ENCODE measurements around the gene ANKS6.

DNA sequence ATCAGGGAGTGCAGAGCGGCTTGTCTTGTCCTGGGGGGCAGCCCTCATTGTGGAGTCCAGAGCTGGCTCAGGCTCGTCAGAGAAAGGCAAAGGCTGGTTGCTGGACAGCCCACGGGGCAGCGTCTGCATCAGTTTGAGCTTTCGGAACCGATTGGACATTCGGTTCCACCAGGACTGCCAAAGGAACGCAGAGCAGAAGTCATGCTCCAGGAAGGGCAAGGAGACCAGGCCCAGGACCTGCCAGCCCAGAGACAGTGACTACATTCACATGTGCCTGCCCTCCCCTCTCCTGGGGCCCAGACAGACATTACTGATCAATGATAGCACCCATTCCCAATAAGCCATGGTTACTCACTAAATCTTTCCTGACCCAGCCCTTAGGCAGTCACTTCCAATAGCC is 18.1 kb downstream of the ANKS6 start:
- TF ChIP-seq, protein P1, sequence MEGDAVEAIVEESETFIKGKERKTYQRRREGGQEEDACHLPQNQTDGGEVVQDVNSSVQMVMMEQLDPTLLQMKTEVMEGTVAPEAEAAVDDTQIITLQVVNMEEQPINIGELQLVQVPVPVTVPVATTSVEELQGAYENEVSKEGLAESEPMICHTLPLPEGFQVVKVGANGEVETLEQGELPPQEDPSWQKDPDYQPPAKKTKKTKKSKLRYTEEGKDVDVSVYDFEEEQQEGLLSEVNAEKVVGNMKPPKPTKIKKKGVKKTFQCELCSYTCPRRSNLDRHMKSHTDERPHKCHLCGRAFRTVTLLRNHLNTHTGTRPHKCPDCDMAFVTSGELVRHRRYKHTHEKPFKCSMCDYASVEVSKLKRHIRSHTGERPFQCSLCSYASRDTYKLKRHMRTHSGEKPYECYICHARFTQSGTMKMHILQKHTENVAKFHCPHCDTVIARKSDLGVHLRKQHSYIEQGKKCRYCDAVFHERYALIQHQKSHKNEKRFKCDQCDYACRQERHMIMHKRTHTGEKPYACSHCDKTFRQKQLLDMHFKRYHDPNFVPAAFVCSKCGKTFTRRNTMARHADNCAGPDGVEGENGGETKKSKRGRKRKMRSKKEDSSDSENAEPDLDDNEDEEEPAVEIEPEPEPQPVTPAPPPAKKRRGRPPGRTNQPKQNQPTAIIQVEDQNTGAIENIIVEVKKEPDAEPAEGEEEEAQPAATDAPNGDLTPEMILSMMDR (IDR thresholded peaks at IDR 0.05), result no peak
- no peak for TF ChIP-seq POLR2A (IDR thresholded peaks at IDR 0.05)
